Astrocyte (in vitro differentiated cells and primary cell): ENCODE results near the gene DDX41. TPM values are rescaled to one million over a fixed set of nuclear protein-coding genes. Genes with fewer than 3 reads are reported as not detected.

ENCODE experiments used
- DNase-seq: peaks from one replicate; pipeline ENCODE4 v3.0.0-alpha.2; 2010; ENCODE audit warnings: low read depth
- FAIRE-seq: peaks from 2 replicates; lab custom pipeline; 2011; peaks lifted over from hg19 to GRCh38; lab: Jason Lieb, UNC
- H2AFZ ChIP-seq: 2 replicates; pipeline ENCODE4 v1.6.0; 2012; ENCODE audit warnings: low read depth, low read length, inconsistent platforms
- H3K27ac ChIP-seq: 2 replicates; pipeline ENCODE4 v1.5.1; 2011; ENCODE audit warnings: low read depth, low read length, inconsistent platforms
- H3K27me3 ChIP-seq: 2 replicates; pipeline ENCODE4 v1.6.0; 2011; ENCODE audit warnings: low read length, inconsistent platforms; ENCODE audit not compliant: insufficient read depth
- H3K36me3 ChIP-seq: 2 replicates; pipeline ENCODE4 v1.5.1; 2011; ENCODE audit warnings: low read length, inconsistent platforms; ENCODE audit not compliant: insufficient read depth
- H3K4me1 ChIP-seq: 2 replicates; pipeline ENCODE4 v1.5.1; 2011; ENCODE audit warnings: low read length, inconsistent platforms; ENCODE audit not compliant: insufficient read depth
- H3K4me2 ChIP-seq: 2 replicates; pipeline ENCODE4 v1.6.0; 2012; ENCODE audit warnings: low read length, inconsistent platforms
- H3K4me3 ChIP-seq: 2 replicates; pipeline ENCODE4 v1.5.1; 2011; ENCODE audit warnings: low read depth, mild to moderate bottlenecking, low read length, inconsistent platforms; ENCODE audit not compliant: insufficient read depth
- H3K79me2 ChIP-seq: 2 replicates; pipeline ENCODE4 v1.6.0; 2012; ENCODE audit warnings: mild to moderate bottlenecking, low read length, inconsistent platforms; ENCODE audit not compliant: insufficient read depth
- H3K9ac ChIP-seq: 2 replicates; pipeline ENCODE4 v1.6.0; 2012; ENCODE audit warnings: mild to moderate bottlenecking, low read length, inconsistent platforms
- H3K9me3 ChIP-seq: 2 replicates; pipeline ENCODE4 v1.5.1; 2012; ENCODE audit warnings: low read depth, mild to moderate bottlenecking, low read length, inconsistent platforms; ENCODE audit not compliant: insufficient read depth
- H4K20me1 ChIP-seq: 2 replicates; pipeline ENCODE4 v1.6.0; 2012; ENCODE audit warnings: low read length, inconsistent platforms; ENCODE audit not compliant: insufficient read depth
- H3K27ac Mint-ChIP-seq: one replicate; pipeline ENCODE4 v1.8.0; 2021; ENCODE audit warnings: mild to moderate bottlenecking, mixed read lengths; ENCODE audit not compliant: unreplicated experiment
- H3K27me3 Mint-ChIP-seq: one replicate; pipeline ENCODE4 v1.8.0; 2021; ENCODE audit warnings: low read depth, mixed read lengths; ENCODE audit not compliant: unreplicated experiment
- H3K36me3 Mint-ChIP-seq: one replicate; pipeline ENCODE4 v1.8.0; 2021; ENCODE audit warnings: low read depth, mixed read lengths; ENCODE audit not compliant: unreplicated experiment
- H3K4me1 Mint-ChIP-seq: one replicate; pipeline ENCODE4 v1.8.0; 2021; ENCODE audit warnings: low read depth, mixed read lengths; ENCODE audit not compliant: unreplicated experiment
- H3K4me3 Mint-ChIP-seq: one replicate; pipeline ENCODE4 v1.8.0; 2021; ENCODE audit warnings: mild to moderate bottlenecking, moderate library complexity, mixed read lengths; ENCODE audit not compliant: unreplicated experiment
- H3K9me3 Mint-ChIP-seq: one replicate; pipeline ENCODE4 v1.8.0; 2021; ENCODE audit warnings: mild to moderate bottlenecking, mixed read lengths; ENCODE audit not compliant: unreplicated experiment
- CTCF ChIP-seq: IDR thresholded peaks from 2 replicates; pipeline ENCODE4 v1.5.1; 2011; ENCODE audit warnings: low read depth, mild to moderate bottlenecking, inconsistent platforms, low read length, moderate library complexity; ENCODE audit not compliant: insufficient read depth
- EZH2 ChIP-seq: IDR thresholded peaks from 2 replicates; pipeline ENCODE4 v1.6.1; 2012; ENCODE audit warnings: mild to moderate bottlenecking, low read length, inconsistent platforms; ENCODE audit not compliant: insufficient read depth
- total RNA-seq: library from RNA; stranded (reverse); gene quantifications from 2 replicates; pipeline ENCODE4 v1.2.1, GENCODE V29; 2021

The DDX41 gene
- total RNA-seq, 1 donor from 2014 or later = 92.5 TPM

- Mint-ChIP-seq H3K4me3 (no peak overlapping the region), H3K27me3 (no peaks in the 10 kb centered on the region), H3K27ac (no peak overlapping the region), H3K36me3 (peaks cover 15% of the 10 kb centered on the region), H3K9me3 (no peaks in the 10 kb centered on the region), H3K4me1 (peaks cover 11% of the 10 kb centered on the region)
- Histone ChIP-seq H3K9ac (no peak overlapping the region), H4K20me1 (peaks cover 69% of the 10 kb centered on the region), H3K4me2 (no peak overlapping the region), H2AFZ (no peak overlapping the region), H3K36me3 (peaks cover 25% of the 10 kb centered on the region), H3K27ac (no peak overlapping the region), H3K9me3 (no peaks in the 10 kb centered on the region), H3K27me3 (no peaks in the 10 kb centered on the region), H3K4me1 (no peaks in the 10 kb centered on the region), H3K4me3 (no peak overlapping the region), H3K79me2 (peaks cover under 1% of the 10 kb centered on the region)
- DNase-seq = no peak
- TF ChIP-seq EZH2 (no peak), CTCF (no peak)
- no peak for FAIRE-seq
Measured at GRCh38 chr5:177526791-177527190, 10.0 kb upstream of the DDX41 start.

- Mint-ChIP-seq H3K9me3 (no peaks in the 10 kb centered on the region), H3K4me3 (no peak overlapping the region), H3K27ac (no peak overlapping the region), H3K27me3 (no peaks in the 10 kb centered on the region), H3K36me3 (peaks cover 15% of the 10 kb centered on the region), H3K4me1 (peaks cover 11% of the 10 kb centered on the region)
- Histone ChIP-seq H3K4me1 (no peaks in the 10 kb centered on the region), H3K79me2 (no peaks in the 10 kb centered on the region), H3K27ac (no peak overlapping the region), H3K36me3 (peaks cover 26% of the 10 kb centered on the region), H3K4me3 (no peak overlapping the region), H4K20me1 (peaks cover 68% of the 10 kb centered on the region), H2AFZ (no peak overlapping the region), H3K4me2 (no peak overlapping the region), H3K9ac (no peak overlapping the region), H3K27me3 (no peaks in the 10 kb centered on the region), H3K9me3 (no peaks in the 10 kb centered on the region)
- TF ChIP-seq CTCF = no peak
- no peak for TF ChIP-seq EZH2
- no peak for FAIRE-seq
- no peak for DNase-seq
Measured at GRCh38 chr5:177526191-177526590, 9.4 kb upstream of the DDX41 start.

- Histone ChIP-seq H3K27me3 (no peaks in the 10 kb centered on the region), H3K27ac (no peak overlapping the region), H4K20me1 (peaks cover 60% of the 10 kb centered on the region), H2AFZ (no peak overlapping the region), H3K4me2 (no peak overlapping the region), H3K4me3 (no peak overlapping the region), H3K36me3 (peaks cover 26% of the 10 kb centered on the region), H3K9ac (no peak overlapping the region), H3K79me2 (peaks cover 2% of the 10 kb centered on the region), H3K4me1 (no peaks in the 10 kb centered on the region), H3K9me3 (no peaks in the 10 kb centered on the region)
- no peak for FAIRE-seq
- Mint-ChIP-seq H3K4me3 (no peak overlapping the region), H3K27ac (no peak overlapping the region), H3K9me3 (no peaks in the 10 kb centered on the region), H3K36me3 (peaks cover 13% of the 10 kb centered on the region), H3K4me1 (peaks cover 4% of the 10 kb centered on the region), H3K27me3 (no peaks in the 10 kb centered on the region)
- TF ChIP-seq CTCF (no peak), EZH2 (no peak)
- no peak for DNase-seq
Measured at GRCh38 chr5:177524941-177525655, 8.3 kb upstream of the DDX41 start.
